WTC11 (cell line): ENCODE results near the gene ANO1. TPM values are rescaled to one million over a fixed set of nuclear protein-coding genes. Genes with fewer than 3 reads are reported as not detected.

Source experiments
- ATAC-seq: fragments of 200-7000 bp; cut with Tn5 transposase; 2 replicates; pipeline ENCODE4 v1.10.0; 2021; ENCODE audit warnings: mild to moderate bottlenecking, moderate library complexity
- CTCF ChIA-PET: fragments of 300-600 bp; sonication (Branson Sonifier 250); formaldehyde crosslinking; loops from one replicate; lab custom pipeline; 2021; ENCODE audit warnings: antibody characterized with exemption; lab: Charles Lee
- POLR2A ChIA-PET: fragments of 350-600 bp; sonication (Branson Sonifier 250); formaldehyde crosslinking; loops from one replicate; lab custom pipeline; 2021; ENCODE audit warnings: antibody characterized with exemption; lab: Charles Lee
- DNase-seq: peaks from one replicate; pipeline ENCODE4 v3.0.0; 2021; ENCODE audit warnings: low spot score
- H3K27ac Mint-ChIP-seq: 2 replicates; pipeline ENCODE4 v1.8.0; 2021; ENCODE audit warnings: mixed read lengths
- H3K27me3 Mint-ChIP-seq: 2 replicates; pipeline ENCODE4 v1.8.0; 2021; ENCODE audit warnings: low read depth, mild to moderate bottlenecking, moderate library complexity, mixed read lengths
- H3K36me3 Mint-ChIP-seq: 2 replicates; pipeline ENCODE4 v1.8.0; 2021; ENCODE audit warnings: mixed read lengths
- H3K4me1 Mint-ChIP-seq: 2 replicates; pipeline ENCODE4 v1.8.0; 2022; ENCODE audit warnings: mixed read lengths
- H3K4me3 Mint-ChIP-seq: 2 replicates; pipeline ENCODE4 v1.8.0; 2021; ENCODE audit warnings: mild to moderate bottlenecking, moderate library complexity, mixed read lengths
- H3K9me3 Mint-ChIP-seq: 2 replicates; pipeline ENCODE4 v1.8.0; 2021; ENCODE audit warnings: mixed read lengths
- AFF4 ChIP-seq: sonication (generic); formaldehyde crosslinking; IDR thresholded peaks from 2 replicates; pipeline ENCODE4 v1.8.1; 2023; ENCODE audit warnings: mild to moderate bottlenecking, missing genetic modification reagents, borderline replicate concordance
- CBFB ChIP-seq: sonication (generic); formaldehyde crosslinking; IDR thresholded peaks from 2 replicates; pipeline ENCODE4 v1.8.1; 2022; ENCODE audit warnings: mild to moderate bottlenecking, low read depth, missing genetic modification reagents
- CREB1 ChIP-seq: sonication (generic); formaldehyde crosslinking; IDR thresholded peaks from 2 replicates; pipeline ENCODE4 v1.8.0; 2023; ENCODE audit warnings: mild to moderate bottlenecking, missing genetic modification reagents
- ERG ChIP-seq: fragments of 250-450 bp; sonication (Bioruptor Pico); IDR thresholded peaks from 2 replicates; pipeline ENCODE4 v1.8.0; 2021; ENCODE audit warnings: mild to moderate bottlenecking
- ESRRA ChIP-seq: sonication (generic); formaldehyde crosslinking; IDR thresholded peaks from 2 replicates; pipeline ENCODE4 v1.8.1; 2022; ENCODE audit warnings: mild to moderate bottlenecking, missing genetic modification reagents, borderline replicate concordance
- FOXP1 ChIP-seq: sonication (generic); formaldehyde crosslinking; IDR thresholded peaks from 2 replicates; pipeline ENCODE4 v1.8.0; 2022; ENCODE audit warnings: missing genetic modification reagents, mild to moderate bottlenecking, moderate library complexity, borderline replicate concordance
- GTF2I ChIP-seq: fragments of 250-450 bp; sonication (Bioruptor Pico); conservative IDR thresholded peaks from 2 replicates; pipeline ENCODE4 v1.4.0; 2021; ENCODE audit warnings: mild to moderate bottlenecking
- HMGA2 ChIP-seq: fragments of 250-450 bp; sonication (Bioruptor Pico); IDR thresholded peaks from 2 replicates; pipeline ENCODE4 v1.4.0; 2021; ENCODE audit warnings: mild to moderate bottlenecking, moderate library complexity
- JAZF1 ChIP-seq: fragments of 250-450 bp; sonication (Bioruptor Pico); IDR thresholded peaks from 2 replicates; pipeline ENCODE4 v1.9.0; 2021; ENCODE audit warnings: moderate library complexity, mild to moderate bottlenecking, inconsistent platforms
- JUN ChIP-seq: sonication (generic); formaldehyde crosslinking; IDR thresholded peaks from 2 replicates; pipeline ENCODE4 v1.8.0; 2023; ENCODE audit warnings: mild to moderate bottlenecking, missing genetic modification reagents
- MYBL2 ChIP-seq: sonication (generic); formaldehyde crosslinking; IDR thresholded peaks from 2 replicates; pipeline ENCODE4 v1.8.1; 2023; ENCODE audit warnings: mild to moderate bottlenecking, moderate library complexity, missing genetic modification reagents
- NFATC4 ChIP-seq: fragments of 250-450 bp; sonication (Bioruptor Pico); IDR thresholded peaks from 2 replicates; pipeline ENCODE4 v1.9.0; 2021; ENCODE audit warnings: mild to moderate bottlenecking
- OVOL2 ChIP-seq: fragments of 250-450 bp; sonication (Bioruptor Pico); IDR thresholded peaks from 2 replicates; pipeline ENCODE4 v1.9.0; 2021; ENCODE audit warnings: mild to moderate bottlenecking, borderline replicate concordance
- SMAD4 ChIP-seq: sonication (generic); formaldehyde crosslinking; IDR thresholded peaks from 2 replicates; pipeline ENCODE4 v1.8.0; 2022; ENCODE audit warnings: mild to moderate bottlenecking, missing genetic modification reagents
- SP1 ChIP-seq: sonication (generic); formaldehyde crosslinking; conservative IDR thresholded peaks from 2 replicates; pipeline ENCODE4 v1.8.1; 2022; ENCODE audit warnings: missing genetic modification reagents
- TEAD1 ChIP-seq: sonication (generic); formaldehyde crosslinking; IDR thresholded peaks from 2 replicates; pipeline ENCODE4 v1.8.0; 2022; ENCODE audit warnings: mild to moderate bottlenecking, missing genetic modification reagents
- TP53 ChIP-seq: sonication (generic); formaldehyde crosslinking; IDR thresholded peaks from 2 replicates; pipeline ENCODE4 v1.8.1; 2023; ENCODE audit warnings: mild to moderate bottlenecking, missing genetic modification reagents
- ZBTB21 ChIP-seq: sonication (generic); formaldehyde crosslinking; IDR thresholded peaks from 2 replicates; pipeline ENCODE4 v1.8.1; 2023; ENCODE audit warnings: mild to moderate bottlenecking, missing genetic modification reagents, borderline replicate concordance
- ZMAT4 ChIP-seq: fragments of 250-450 bp; sonication (Bioruptor Pico); IDR thresholded peaks from 2 replicates; pipeline ENCODE4 v1.9.0; 2021; ENCODE audit warnings: mild to moderate bottlenecking
- ZNF232 ChIP-seq: sonication (generic); formaldehyde crosslinking; IDR thresholded peaks from 2 replicates; pipeline ENCODE4 v1.8.0; 2022; ENCODE audit warnings: mild to moderate bottlenecking, missing genetic modification reagents
- ZNF263 ChIP-seq: sonication (generic); formaldehyde crosslinking; IDR thresholded peaks from 2 replicates; pipeline ENCODE4 v1.8.1; 2022; ENCODE audit warnings: low read depth, mild to moderate bottlenecking, moderate library complexity, missing genetic modification reagents
- ZNF396 ChIP-seq: fragments of 250-450 bp; sonication (Bioruptor Pico); IDR thresholded peaks from 2 replicates; pipeline ENCODE4 v1.8.0; 2021; ENCODE audit warnings: mild to moderate bottlenecking, moderate library complexity, borderline replicate concordance
- ZNF416 ChIP-seq: fragments of 250-450 bp; sonication (Bioruptor Pico); IDR thresholded peaks from 2 replicates; pipeline ENCODE4 v1.9.0; 2021; ENCODE audit warnings: mild to moderate bottlenecking, inconsistent platforms
- total RNA-seq: library from RNA; stranded (reverse); gene quantifications from 3 replicates; pipeline ENCODE4 v1.2.3, GENCODE V29; 2021
- TF ChIP-seq, protein P1 (sequence below): sonication (generic); formaldehyde crosslinking; IDR thresholded peaks from 2 replicates; pipeline ENCODE4 v1.8.1; 2023; ENCODE audit warnings: mild to moderate bottlenecking, missing genetic modification reagents
- TF ChIP-seq, protein P2 (sequence below): sonication (generic); formaldehyde crosslinking; IDR thresholded peaks from 2 replicates; pipeline ENCODE4 v1.8.1; 2023; ENCODE audit warnings: mild to moderate bottlenecking, missing genetic modification reagents, moderate library complexity
- TF ChIP-seq, protein P3 (sequence below): sonication (generic); formaldehyde crosslinking; IDR thresholded peaks from 2 replicates; pipeline ENCODE4 v1.8.1; 2022; ENCODE audit warnings: mild to moderate bottlenecking, moderate library complexity, missing genetic modification reagents
- TF ChIP-seq, protein P4 (sequence below): sonication (generic); formaldehyde crosslinking; IDR thresholded peaks from 2 replicates; pipeline ENCODE4 v1.8.1; 2022; ENCODE audit warnings: low read depth, mild to moderate bottlenecking, moderate library complexity, missing genetic modification reagents, borderline replicate concordance

ANO1 gene
- total RNA-seq, 1 experiment from 2014 or later: 4.1 TPM

DNA sequence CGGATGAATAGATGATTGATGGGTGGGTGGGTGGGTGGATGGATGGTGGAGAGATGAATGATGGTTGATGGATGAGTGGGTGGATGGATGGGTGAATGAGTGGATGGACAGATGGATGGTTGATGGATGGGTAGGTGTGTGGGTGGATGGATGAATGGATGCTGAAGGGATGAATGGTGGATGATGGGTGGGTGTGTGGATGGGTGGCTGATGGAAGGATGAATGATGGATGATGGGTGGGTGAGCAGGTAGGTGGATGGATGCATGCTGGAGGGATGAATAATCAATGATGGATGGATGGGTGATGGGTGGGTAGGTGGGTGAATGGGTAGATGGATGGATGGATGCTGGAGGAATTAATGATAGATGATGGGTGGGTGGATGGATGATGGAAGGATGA lies 40.5 kb downstream of the ANO1 start:
- Mint-ChIP-seq H3K4me1 (peaks cover 7% of the 10 kb centered on the region), H3K9me3 (peaks cover 17% of the 10 kb centered on the region), H3K27me3 (no peaks in the 10 kb centered on the region), H3K4me3 (no peak overlapping the region), H3K36me3 (no peaks in the 10 kb centered on the region), H3K27ac (no peak overlapping the region)
- CTCF ChIA-PET: no interaction called here
- no peak for TF ChIP-seq HMGA2 (CRISPR knock-in tag)
- no peak for TF ChIP-seq NFATC4 (CRISPR knock-in tag)
- TF ChIP-seq ZBTB21 (CRISPR knock-in tag): no peak
- TF ChIP-seq, protein P1, sequence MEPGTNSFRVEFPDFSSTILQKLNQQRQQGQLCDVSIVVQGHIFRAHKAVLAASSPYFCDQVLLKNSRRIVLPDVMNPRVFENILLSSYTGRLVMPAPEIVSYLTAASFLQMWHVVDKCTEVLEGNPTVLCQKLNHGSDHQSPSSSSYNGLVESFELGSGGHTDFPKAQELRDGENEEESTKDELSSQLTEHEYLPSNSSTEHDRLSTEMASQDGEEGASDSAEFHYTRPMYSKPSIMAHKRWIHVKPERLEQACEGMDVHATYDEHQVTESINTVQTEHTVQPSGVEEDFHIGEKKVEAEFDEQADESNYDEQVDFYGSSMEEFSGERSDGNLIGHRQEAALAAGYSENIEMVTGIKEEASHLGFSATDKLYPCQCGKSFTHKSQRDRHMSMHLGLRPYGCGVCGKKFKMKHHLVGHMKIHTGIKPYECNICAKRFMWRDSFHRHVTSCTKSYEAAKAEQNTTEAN (CRISPR knock-in tag): no peak
- TF ChIP-seq TEAD1: no peak
- no peak for TF ChIP-seq ZNF232 (CRISPR knock-in tag)
- TF ChIP-seq ZNF416: no peak
- no peak for TF ChIP-seq JUN (CRISPR knock-in tag)
- TF ChIP-seq FOXP1: no peak
- TF ChIP-seq CREB1 (CRISPR knock-in tag): no peak
- no peak for TF ChIP-seq SP1 (CRISPR knock-in tag)
- TF ChIP-seq ERG (CRISPR knock-in tag): no peak
- TF ChIP-seq SMAD4 (CRISPR knock-in tag): no peak
- no peak for TF ChIP-seq TP53
- TF ChIP-seq ESRRA (CRISPR knock-in tag): no peak
- no peak for TF ChIP-seq AFF4 (CRISPR knock-in tag)
- POLR2A ChIA-PET: no interaction called here
- ATAC-seq (no peak), DNase-seq (no peak)

DNA sequence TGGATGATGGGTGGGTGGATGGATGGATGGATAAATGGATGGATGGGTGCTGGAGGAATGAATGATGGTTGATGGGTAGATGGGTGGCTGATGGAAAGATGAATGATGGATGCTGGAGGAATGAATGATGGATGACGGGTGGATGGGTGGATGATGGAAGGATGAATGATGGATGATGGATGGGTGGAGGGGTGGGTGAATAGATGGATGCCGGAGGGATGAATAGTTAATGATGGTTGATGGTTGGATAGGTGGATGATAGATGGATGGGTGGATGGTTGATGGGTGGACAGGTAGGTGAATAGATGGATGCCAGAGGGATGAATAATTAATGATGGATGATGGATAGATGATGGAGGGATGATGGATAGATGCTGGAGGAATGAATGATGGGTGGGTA lies 41.4 kb downstream of the ANO1 start:
- H3K27me3 Mint-ChIP-seq: no peaks in the 10 kb centered on the region
- H3K4me1 Mint-ChIP-seq: peaks cover 7% of the 10 kb centered on the region
- DNase-seq (no peak), ATAC-seq (no peak)
- H3K27ac Mint-ChIP-seq: no peak overlapping the region
- peaks cover 17% of the 10 kb centered on the region for H3K9me3 Mint-ChIP-seq
- no peaks in the 10 kb centered on the region for H3K36me3 Mint-ChIP-seq
- ChIA-PET POLR2A (no interaction called here), CTCF (no interaction called here)
- no peak overlapping the region for H3K4me3 Mint-ChIP-seq
- no peak for TF ChIP-seq FOXP1

DNA sequence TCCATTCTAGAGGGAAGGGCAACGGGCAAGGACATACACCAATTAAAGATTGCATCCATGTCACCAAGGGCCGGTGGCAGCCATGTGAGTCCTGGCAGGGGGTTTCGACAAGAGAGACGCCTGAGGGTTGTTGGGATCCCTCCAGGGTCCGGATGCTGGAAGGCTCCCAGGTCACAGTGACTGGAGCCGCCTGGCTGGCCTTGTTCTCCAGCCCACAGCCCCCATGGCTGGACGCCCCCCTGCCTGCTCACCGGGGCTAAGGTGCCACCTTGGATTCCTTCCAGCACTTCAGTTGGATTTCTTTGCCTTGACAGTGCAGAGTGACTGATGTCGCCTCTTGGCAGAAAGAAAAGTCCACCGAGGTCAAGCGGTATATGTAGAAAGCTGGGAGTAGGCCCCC lies 42.6 kb downstream of the ANO1 start:
- ChIA-PET CTCF (no interaction called here), POLR2A (no interaction called here)
- H3K27ac Mint-ChIP-seq: no peak overlapping the region
- ATAC-seq (no peak), DNase-seq (no peak)
- no peaks in the 10 kb centered on the region for H3K27me3 Mint-ChIP-seq
- peaks cover 17% of the 10 kb centered on the region for H3K9me3 Mint-ChIP-seq
- no peak overlapping the region for H3K4me3 Mint-ChIP-seq
- H3K4me1 Mint-ChIP-seq: peaks cover 7% of the 10 kb centered on the region
- H3K36me3 Mint-ChIP-seq: no peaks in the 10 kb centered on the region
- TF ChIP-seq ZNF396 (CRISPR knock-in tag) (no peak), ZMAT4 (no peak), CBFB (CRISPR knock-in tag) (no peak), GTF2I (CRISPR knock-in tag) (no peak), SMAD4 (CRISPR knock-in tag) (no peak), MYBL2 (no peak), ZNF263 (CRISPR knock-in tag) (no peak), OVOL2 (no peak), JAZF1 (CRISPR knock-in tag) (no peak)
- TF ChIP-seq, protein P2, sequence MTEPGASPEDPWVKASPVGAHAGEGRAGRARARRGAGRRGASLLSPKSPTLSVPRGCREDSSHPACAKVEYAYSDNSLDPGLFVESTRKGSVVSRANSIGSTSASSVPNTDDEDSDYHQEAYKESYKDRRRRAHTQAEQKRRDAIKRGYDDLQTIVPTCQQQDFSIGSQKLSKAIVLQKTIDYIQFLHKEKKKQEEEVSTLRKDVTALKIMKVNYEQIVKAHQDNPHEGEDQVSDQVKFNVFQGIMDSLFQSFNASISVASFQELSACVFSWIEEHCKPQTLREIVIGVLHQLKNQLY (CRISPR knock-in tag): no peak
- TF ChIP-seq, protein P3, sequence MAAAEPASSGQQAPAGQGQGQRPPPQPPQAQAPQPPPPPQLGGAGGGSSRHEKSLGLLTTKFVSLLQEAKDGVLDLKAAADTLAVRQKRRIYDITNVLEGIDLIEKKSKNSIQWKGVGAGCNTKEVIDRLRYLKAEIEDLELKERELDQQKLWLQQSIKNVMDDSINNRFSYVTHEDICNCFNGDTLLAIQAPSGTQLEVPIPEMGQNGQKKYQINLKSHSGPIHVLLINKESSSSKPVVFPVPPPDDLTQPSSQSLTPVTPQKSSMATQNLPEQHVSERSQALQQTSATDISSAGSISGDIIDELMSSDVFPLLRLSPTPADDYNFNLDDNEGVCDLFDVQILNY: no peak
- TF ChIP-seq, protein P4, sequence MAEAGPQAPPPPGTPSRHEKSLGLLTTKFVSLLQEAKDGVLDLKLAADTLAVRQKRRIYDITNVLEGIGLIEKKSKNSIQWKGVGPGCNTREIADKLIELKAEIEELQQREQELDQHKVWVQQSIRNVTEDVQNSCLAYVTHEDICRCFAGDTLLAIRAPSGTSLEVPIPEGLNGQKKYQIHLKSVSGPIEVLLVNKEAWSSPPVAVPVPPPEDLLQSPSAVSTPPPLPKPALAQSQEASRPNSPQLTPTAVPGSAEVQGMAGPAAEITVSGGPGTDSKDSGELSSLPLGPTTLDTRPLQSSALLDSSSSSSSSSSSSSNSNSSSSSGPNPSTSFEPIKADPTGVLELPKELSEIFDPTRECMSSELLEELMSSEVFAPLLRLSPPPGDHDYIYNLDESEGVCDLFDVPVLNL (CRISPR knock-in tag): no peak
